T-helper 2 cell treated with Interferon-gamma antibody and Interleukin-4, amounts not matched to agents 100 ng/mL and 5 ng/mL, for 36 hours (primary cell): Measurements from ENCODE around the gene SLC16A8. TPM values are rescaled to one million over a fixed set of nuclear protein-coding genes. Genes with fewer than 3 reads are reported as not detected.

Experiments
- intact Hi-C: fragments of 100-400 bp; cut with micrococcal nuclease; formaldehyde crosslinking; loops from one replicate; pipeline ENCODE4 v1.15.1; 2023
- total RNA-seq: library from RNA; stranded (reverse); gene quantifications from 2 replicates; pipeline ENCODE4 v1.2.3, GENCODE V29; 2022

Gene SLC16A8
- total RNA-seq, 1 donor from 2014 or later, result not detected

- intact Hi-C loops, result no loop called here
Observed at GRCh38 chr22:38073150-38074130, 10.5 kb downstream of the SLC16A8 start.

- intact Hi-C loops, result no loop called here
Observed at GRCh38 chr22:38072322-38073149, 11.4 kb downstream of the SLC16A8 start.

- intact Hi-C loops, result no loop called here
Observed at GRCh38 chr22:38071421-38072321, 12.3 kb downstream of the SLC16A8 start.

- intact Hi-C loops, result no loop called here
Observed at GRCh38 chr22:38070250-38070921, 13.6 kb downstream of the SLC16A8 start.

- intact Hi-C loops, result no loop called here
Observed at GRCh38 chr22:38069372-38070249, 14.4 kb downstream of the SLC16A8 start.

GRCh38 chr22:38068641-38069371, 15.2 kb downstream of the SLC16A8 start:
- intact Hi-C loops, result no loop called here

GRCh38 chr22:38067761-38068360, 16.1 kb downstream of the SLC16A8 start:
- intact Hi-C loops, result no loop called here

- intact Hi-C loops, result no loop called here
Observed at GRCh38 chr22:38067028-38067415, 17.0 kb downstream of the SLC16A8 start.

GRCh38 chr22:38066381-38067027, 17.5 kb downstream of the SLC16A8 start:
- intact Hi-C loops, result no loop called here

- intact Hi-C loops, result no loop called here
Observed at GRCh38 chr22:38065539-38065938, 18.4 kb downstream of the SLC16A8 start.

GRCh38 chr22:38062791-38063190, 21.2 kb downstream of the SLC16A8 start:
- intact Hi-C loops, result no loop called here

GRCh38 chr22:38056969-38057891, 26.8 kb downstream of the SLC16A8 start, which contains the start of gene PICK1:
TSS of gene PICK1 (plus strand) at chr22:38057404. CDS start at chr22:38057810, 406 bp downstream.
- intact Hi-C loops, result loop anchor here (10.0 kb wide), 1 partner anchor 148 kb away; the partner anchor contains the start of gene MAFF

- intact Hi-C loops, result loop anchor here (1.0 to 10.0 kb wide), 3 partner anchors 153 to 520 kb away; partner anchors contain the start of genes DMC1 and MAFF
Observed at GRCh38 chr22:38051900-38052862, 31.8 kb downstream of the SLC16A8 start.

- intact Hi-C loops, result loop anchor here (5.0 to 10.0 kb wide), 2 partner anchors 154 to 521 kb away; partner anchors contain the start of genes DMC1 and MAFF
Observed at GRCh38 chr22:38051261-38051660, 32.7 kb downstream of the SLC16A8 start.

- intact Hi-C loops, result loop anchor here (5.0 to 10.0 kb wide), 2 partner anchors 154 to 522 kb away; partner anchors contain the start of genes DMC1 and MAFF
Observed at GRCh38 chr22:38050720-38051119, 33.3 kb downstream of the SLC16A8 start.
